Fibroblast of lung (primary cell): Measurements from ENCODE around the gene USP12.

Source experiments
- EZH2 ChIP-seq: IDR thresholded peaks from 2 replicates; pipeline ENCODE4 v1.5.1; 2012; ENCODE audit warnings: low read length, control low read depth, mild to moderate bottlenecking; ENCODE audit errors: missing control alignments
- TF ChIP-seq, protein P1 (sequence below), 2 donors: IDR thresholded peaks in 1 of 2; conservative IDR thresholded peaks in 1 of 2; 1 replicate in 1 of 2; 2 replicates in 1 of 2; pipeline ENCODE4 v1.5.1; 2011 to 2012; ENCODE audit warnings: low read length in 2 of 2, control low read depth in 1 of 2, inconsistent platforms in 1 of 2, low read depth in 1 of 2, mild to moderate bottlenecking in 1 of 2

DNA sequence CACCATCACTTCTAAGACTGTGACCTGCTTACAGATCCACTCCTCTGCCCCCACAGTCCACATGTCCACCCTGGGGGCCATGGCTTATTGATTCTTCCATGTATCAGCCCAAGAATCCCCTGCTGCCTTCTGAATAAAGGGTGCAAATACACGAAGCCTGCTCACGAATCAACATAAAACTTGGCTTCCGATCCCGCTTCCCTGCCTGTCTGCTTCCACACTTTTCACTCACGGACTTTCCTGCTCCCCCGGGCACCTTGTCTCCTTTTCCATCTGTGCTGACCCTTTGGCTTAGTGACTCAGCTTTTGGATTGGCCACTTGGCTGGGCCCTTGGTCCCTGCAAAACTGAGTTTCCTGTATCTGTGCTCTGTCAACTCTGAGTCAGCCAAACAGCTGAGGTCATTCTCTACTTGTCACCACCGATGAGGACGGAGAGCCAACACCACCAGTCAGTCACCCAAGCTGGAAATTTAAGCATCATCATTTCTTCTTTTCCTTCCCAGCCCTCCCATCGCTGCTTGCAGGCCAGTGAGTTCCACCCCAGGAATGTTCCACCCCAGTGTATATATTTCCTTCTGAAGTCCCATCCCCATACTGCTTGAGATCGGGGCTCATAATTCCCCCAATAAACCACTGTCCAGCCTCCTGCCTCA lies 11.4 kb upstream of the USP12 start:
- TF ChIP-seq, protein P1, sequence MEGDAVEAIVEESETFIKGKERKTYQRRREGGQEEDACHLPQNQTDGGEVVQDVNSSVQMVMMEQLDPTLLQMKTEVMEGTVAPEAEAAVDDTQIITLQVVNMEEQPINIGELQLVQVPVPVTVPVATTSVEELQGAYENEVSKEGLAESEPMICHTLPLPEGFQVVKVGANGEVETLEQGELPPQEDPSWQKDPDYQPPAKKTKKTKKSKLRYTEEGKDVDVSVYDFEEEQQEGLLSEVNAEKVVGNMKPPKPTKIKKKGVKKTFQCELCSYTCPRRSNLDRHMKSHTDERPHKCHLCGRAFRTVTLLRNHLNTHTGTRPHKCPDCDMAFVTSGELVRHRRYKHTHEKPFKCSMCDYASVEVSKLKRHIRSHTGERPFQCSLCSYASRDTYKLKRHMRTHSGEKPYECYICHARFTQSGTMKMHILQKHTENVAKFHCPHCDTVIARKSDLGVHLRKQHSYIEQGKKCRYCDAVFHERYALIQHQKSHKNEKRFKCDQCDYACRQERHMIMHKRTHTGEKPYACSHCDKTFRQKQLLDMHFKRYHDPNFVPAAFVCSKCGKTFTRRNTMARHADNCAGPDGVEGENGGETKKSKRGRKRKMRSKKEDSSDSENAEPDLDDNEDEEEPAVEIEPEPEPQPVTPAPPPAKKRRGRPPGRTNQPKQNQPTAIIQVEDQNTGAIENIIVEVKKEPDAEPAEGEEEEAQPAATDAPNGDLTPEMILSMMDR (conservative IDR thresholded peaks at IDR 0.05 in 1 of 2, IDR thresholded peaks at IDR 0.05 in 1 of 2; ENCODE audit: low read depth in 1 of 2, low read length in 2 of 2) = no peak
- TF ChIP-seq EZH2 = no peak
